ENCODE data around the gene DDX28.
A peak's percentile ranks its signal among the peaks of the same experiment; 100 is the strongest.
"Not testable (repeated sequence)": the region's sequence is repeated elsewhere in the genome, so short reads cannot be mapped to it uniquely, and the experiment has no call there.

The DDX28 gene

DNA sequence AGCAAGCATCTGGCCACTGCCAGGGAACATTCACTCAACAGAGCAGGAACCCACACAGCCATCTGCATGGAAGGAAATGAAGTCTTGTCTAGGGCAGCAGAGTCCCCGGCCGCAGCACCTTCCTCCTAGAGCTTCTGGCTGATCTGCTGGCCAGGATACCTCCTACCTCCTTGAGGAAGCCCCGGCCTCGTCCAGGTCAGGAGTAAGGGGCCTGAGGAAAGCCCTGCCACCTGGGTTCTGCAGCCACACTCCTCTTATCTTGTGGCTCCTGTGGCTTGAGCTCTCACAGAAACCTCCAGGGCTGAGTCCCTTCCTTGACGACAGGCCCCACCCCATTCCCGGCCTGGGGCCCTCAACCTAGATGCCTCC lies 29.0 kb downstream of the DDX28 start:
- not testable (repeated sequence) for DNase-seq

DNA sequence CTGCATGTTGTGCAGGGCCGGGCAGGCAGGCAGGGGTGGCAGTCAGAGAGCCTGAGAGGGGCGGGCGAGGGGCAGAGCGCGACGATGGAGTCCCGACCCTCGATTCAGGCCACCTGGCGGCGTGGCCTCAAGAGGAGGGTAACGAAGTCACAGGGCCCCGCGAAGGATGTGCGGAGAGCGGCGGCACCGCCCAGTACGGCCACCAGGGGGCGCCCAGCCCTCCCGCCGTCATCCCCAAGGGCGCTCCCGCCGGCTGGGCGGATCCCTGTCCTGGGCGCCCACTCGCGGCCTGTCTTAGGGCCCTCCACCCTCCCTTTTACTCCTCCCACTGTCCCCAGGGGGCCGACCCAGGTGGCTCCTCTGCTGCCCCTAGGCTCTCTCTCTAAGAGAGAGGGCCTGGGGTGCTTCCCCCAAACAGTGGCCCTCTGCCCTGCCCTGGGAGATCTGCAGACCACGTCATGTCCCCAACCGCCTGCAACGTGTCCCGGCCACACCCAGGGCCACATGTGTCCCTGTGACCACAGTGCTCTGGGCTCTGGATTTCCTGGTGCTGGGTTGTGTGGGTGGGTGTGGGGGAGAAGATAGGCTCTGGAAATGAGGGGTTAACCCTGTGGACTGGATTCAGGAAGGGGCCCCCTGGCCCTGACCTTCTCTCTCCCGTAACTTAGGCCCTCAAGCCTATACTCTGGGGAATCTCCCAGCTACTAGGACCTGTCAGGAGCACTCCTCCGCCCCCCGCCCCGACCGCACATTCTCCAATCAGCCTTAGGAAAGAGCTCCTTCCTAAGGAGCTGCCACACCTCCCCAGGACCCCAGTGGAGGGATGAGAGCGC lies 29.6 kb downstream of the DDX28 start:
- peak; percentile 71 for DNase-seq

DNA sequence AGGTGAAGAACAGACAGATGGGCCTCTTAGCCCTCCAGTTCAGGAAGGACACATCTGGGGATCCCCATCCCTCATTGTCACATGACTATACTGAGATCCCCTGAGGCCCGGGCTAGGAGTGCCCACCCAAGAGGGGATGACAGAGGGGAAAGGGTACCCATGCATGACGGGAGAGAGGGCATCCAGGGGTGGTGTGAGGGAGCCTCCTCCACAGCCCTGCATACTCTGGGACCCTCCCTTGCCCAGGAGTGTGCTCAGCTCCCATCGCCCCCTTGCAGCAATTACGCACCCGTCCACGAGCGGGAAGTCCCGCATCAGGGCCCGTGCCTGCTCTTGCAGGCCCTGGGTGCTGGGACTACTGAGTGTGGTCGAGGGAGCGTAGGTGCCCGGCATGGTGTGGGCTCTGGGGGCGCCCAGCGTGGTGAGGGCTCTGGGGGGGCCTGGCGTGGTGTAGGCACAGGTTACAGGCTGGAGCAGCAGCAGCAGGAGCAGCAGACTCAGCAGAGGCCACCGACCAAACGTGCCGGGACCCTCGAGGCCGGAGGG lies 30.3 kb downstream of the DDX28 start:
- no peak for DNase-seq

DNA sequence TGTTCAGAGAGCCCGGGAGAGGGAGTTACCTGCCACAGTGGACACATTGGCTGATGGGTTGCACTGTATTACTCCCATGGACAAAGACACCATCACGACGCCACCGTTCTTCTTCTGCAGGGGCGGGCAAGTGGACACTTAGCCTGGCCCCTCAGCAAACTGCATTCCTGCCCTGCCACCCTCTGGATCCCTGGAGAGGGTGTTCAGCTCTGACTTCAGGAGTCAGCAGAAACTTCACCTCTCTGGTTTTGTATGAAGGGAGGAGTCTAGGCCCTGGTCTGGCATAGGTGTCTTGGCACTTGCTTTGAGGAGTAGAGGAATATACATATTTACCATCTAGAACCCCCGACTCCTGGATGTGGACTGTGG lies 33.0 kb downstream of the DDX28 start:
- DNase-seq = no peak

DNA sequence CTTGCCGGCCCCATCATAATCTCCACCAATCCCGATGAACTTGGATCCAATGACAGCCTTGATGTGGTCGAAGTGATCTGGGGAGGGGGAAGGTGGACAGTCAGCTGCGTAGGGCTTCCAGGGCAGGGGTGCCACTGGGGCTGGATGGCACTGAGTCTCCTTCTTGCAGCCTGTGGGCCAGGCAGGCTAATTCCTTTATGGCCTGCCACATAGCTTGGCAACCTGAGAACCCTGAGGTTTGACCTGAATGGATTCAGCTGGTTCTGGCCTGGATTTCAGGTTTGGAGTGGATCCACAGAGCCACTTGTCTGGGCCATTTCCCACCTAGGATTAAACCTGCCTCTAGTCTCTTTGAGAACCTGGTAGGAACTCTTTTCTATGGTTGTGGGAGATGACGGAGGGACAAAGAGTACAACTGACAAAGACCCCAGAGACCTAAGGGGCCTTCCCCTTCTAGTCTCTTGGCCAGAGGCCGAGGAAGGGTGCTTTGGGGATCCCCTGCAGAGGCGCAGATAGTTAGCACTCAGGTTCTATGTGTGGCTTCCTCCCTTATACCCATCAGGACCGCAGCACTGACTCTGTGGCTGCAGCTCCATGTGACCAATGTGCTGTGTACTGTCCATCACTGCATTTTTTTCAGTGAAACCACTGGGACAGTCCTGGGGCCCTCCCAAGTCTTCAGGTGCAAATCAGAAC lies 33.6 kb downstream of the DDX28 start:
- DNase-seq = no peak

DNA sequence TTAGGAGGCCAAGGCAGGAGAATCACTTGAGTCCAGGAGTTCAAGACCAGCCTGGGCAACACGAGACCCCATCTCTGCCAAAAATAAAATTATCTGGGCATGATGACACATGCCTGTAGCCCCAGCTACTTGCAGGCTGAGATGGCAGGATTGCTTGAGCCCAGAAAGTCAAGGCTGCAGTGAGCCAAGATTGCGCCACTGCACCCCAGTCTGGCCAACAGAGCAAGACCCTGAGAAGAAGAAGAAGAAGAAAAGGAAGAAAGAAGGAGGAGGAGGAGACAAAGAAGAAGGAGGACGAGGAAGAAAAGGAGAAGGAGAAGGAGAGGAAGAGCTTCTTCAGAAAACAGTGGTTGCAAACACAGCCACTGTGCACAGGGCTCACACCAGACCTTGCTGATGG lies 34.4 kb downstream of the DDX28 start:
- no peak for DNase-seq

DNA sequence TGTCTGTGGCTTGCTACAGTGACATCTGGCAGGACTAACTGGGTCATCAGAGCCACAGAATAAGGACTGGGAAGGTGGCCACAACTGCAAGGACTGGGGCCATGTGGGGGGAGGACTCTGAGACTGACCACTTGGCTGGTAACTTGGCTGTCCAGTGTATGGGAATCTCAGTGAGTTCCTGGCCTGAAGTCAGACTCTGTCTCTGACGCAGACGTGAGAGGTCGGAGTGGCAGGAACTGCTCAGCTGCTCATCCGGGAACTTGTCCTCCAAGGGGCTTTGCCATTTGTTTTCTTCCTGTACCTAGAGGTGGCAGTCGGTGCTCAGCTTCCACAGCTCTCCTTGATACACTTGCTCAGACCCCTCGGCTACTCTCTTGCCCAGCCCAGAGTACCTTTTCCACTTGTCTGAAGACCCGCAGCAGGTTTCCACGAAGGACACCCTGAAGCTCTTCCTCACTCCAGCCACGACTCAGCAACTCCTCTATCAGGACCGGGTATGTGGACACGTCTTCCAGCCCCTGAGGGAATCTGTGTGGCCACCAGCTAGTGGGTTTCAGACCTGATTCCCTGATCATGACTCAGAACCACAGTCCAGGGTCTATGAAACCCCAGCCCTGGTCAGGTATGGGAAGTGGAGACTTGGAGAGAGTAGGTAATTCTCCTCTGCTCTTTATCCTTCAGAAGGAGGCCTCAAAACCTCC lies 35.4 kb downstream of the DDX28 start:
- no peak for DNase-seq

DNA sequence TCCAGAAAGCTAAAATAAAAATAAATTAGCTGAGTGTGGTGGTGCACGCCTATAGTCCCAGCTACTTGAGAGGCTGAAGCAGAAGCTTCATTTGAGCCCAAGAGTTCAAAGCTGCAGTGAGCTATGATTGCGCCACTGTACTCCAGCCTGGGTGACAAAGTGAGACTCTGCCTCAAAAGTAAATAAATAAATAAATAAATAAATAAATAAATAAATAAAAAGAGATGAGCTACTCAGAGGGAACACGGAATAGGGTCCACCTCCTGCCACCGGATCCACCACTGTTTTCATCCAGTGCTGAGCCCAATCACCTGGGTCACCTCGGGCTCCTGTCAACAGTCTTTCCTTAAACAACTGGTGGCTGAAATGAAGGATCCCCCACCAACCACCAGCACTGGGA lies 36.1 kb downstream of the DDX28 start:
- no peak for DNase-seq

DNA sequence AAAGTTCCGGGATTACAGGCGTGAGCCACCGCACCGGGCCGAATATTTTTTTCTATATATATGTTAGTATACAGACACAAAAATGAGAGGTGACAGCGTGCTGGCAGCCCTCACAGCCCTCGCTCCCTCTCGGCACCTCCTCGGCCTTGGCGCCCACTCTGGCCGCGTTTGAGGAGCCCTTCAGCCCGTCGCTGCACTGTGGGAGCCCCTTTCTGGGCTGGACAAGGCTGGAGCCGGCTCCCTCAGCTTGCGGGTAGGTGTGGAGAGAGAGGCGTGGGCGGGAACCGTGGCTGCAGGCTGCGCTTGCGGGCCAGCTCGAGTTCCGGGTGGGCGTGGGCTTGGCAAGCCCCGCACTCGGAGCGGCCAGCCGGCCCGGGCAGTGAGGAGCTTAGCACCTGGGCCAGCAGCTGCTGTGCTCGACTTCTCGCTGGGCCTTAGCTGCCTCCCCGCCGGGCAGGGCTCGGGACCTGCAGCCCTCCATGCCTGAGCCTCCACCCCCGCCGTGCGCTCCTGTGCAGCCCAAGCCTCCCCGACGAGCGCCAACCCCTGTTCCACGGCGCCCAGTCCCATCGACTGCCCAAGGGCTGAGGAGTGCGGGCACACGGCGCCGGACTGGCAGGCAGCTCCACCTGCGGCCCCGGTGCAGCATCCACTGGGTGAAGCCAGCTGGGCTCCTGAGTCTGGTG lies 40.9 kb downstream of the DDX28 start:
- no peak for DNase-seq

DNA sequence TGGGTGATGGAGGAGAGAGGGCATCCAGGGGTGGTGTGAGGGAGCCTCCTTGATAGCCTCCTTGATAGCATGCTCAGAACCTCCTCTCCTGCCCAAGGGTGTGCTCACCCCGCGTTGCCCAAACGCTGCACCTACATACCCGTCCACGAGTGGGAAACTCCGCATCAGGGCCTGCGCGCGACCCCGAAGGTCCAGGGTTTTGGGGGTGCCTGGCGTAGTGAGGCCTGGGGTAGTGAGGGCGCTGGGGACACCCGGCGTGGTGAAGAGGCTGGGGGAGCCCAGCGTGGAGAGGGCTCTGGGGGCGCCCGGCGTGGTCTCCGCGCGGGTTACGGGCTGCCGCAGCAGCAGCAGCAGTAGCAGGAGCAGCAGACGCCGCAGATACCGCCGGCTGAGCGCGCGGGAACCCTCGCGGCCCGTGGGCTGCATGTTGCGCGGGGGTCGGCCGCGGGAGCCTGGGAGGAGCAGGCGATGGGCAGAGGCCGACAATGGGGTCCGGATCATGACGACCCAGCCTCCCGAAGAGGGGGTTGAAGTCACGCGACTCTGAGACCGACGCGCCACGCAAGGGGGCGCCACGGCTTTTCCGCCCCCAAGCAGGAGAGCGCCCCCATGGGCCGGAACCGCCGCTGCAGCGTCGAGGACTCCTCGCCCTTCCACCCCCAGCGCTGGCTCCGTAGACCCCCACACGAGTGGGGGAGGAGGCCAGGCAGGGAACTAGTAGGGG lies 42.9 kb downstream of the DDX28 start, which contains the start of gene DPEP3:
Gene DPEP3, minus strand, starts transcription at position 545 of the 724 bp plus-strand sequence. Its CDS starts 119 bp downstream, at position 426.
- DNase-seq = no peak

DNA sequence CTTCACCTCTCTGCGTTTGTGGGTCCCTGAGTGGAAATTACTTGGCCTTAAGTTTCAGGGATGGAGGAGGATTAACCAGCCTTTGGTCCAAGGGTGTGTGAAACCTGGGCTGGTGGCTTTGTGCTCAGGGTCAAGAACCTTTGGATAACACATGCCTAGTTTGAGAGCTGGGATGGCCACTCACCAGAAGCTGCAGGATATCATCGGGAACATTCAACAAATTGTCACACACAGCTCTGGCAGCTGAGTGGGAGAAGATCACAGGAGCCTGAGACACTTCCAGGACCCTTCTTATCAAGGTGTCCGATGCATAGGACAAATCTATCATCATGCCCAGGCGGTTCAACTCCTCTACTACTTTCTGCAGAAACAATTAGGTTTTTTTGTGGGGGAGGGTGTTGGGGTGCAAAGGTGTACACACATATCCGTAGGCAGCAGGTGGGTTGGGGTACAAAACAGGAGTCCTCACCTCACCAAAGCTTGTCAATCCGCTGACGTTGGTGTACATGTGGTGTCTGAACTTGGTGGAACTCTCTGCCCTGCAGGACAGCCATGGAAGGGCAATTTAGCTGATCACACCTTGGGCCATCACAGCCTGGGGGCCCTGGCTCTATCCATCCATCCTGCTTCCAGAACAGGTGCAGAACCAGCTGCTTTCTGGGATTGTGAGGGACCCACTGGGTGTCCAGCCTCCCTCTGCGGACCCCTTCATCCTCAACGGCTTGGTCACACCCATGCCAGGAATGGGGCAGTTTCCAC lies 45.4 kb downstream of the DDX28 start:
- DNase-seq = no peak

DNA sequence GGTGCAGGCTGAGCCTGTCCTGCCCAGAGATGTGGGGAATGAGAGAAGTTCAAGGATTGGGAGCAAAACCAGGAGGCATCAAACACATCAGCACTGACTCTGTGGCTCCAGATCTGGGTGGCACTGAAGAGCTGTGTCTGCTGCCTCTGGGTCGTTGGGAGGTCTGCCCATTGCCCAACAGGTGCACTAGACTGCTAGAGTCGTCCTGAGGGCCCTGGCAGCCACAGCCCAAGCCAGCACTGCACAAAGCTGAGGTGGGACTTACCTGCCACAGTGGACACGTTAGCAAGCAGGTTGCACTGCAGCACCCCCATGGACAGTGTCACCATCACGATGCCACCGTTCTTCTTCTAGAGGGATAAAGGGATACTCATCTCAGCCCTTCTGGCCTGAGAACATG lies 46.0 kb downstream of the DDX28 start:
- DNase-seq = no peak

DNA sequence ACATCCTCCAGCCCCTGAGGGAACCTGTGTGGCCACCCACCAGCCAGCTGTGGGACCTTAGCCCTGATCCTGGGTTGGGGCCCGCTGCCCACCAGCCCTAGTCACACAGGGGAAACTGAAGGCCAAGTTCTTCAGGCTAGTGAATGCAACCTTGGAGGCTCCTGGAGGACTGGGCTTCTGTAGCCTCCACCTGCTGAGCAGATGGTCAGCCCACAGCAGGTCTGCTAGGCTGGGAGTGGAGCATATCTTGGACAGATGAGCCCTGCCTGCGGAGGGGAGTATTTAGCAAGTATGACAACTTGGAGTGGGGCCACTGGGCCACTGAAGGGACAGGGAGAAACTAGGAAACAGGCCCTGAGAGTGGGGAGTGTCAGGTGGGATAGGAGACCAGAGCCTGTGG lies 46.8 kb downstream of the DDX28 start:
- no peak for DNase-seq

DNA sequence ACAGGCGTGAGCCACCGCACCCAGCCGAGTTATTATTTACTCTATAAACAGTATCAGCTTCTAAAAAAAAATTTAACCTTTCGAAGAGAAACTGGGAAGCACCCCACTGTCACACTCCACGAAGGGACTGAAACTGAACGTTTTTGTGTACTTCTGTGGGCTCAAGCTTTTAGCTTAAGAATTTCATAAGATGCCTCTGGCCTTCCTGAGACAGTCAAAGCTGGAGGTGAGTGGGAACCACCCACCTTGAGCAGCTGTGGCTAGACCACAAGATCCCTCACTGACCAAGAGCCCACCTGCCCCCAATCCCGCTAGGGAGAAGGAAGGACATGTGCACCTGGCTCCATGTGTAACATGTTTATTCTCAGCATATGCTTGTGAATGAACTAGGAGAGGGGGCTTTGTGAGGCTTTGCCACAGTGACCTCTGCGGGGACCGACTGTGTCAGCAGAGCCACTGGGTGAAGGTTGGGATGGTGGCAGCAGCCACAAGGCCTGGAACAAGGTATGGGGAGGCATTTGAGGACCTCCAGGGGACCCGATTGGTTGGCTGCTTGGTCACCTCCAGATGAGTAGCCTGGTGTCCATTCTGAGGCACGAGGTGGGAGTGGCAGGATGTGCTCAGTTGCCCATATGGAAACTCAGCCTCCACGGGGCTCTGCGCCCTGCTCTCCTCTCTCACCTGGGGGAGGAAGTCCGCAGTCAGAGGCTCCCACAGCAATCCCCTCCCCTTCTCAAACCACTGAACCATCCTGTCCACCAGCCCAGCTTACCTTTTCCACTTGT lies 47.5 kb downstream of the DDX28 start:
- no peak for DNase-seq

DNA sequence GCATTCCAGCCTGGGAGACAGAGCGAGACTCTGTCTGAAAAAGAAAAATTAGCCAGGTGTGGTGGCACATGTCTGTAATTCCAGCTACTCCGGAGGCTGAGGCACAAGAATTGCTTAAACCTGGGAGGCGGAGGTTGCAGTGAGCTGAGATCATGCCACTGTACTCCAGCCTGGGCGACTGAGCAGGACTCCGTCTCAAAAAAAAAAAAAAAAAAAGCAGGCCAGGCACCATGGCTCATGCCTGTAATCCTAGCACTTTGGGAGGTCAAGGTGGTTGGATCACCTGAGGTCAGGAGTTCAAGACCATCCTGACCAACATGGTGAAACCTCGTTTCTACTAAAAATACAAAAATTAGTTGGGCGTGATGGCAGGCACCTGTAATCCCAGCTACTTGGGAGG lies 50.7 kb downstream of the DDX28 start:
- not testable (repeated sequence) for DNase-seq

DNA sequence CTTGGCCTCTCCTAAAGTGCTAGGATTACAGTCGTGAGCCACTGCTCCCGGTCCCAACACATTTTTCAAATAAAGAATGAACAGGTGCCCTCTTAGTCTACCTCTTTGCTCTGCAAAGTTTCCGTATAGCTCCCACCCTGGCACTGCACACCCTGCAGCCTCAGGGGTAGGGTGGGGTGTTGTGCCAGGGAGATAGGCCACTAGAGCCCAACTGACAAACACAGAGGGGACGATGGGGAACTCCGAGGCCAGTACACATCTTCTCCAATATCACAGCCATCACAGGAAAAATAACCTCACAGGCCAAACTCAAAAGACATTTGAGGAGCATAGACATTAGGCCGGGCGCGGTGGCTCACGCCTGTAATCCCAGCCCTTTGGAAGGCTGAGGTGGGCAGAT lies 51.9 kb downstream of the DDX28 start:
- DNase-seq = no peak

All from effector CD4-positive, alpha-beta T cell (primary cell).